GM12878 (cell line): Measurements from ENCODE around the gene NINL. TPM values are rescaled to one million over a fixed set of nuclear protein-coding genes. Genes with fewer than 3 reads are reported as not detected.

Experiments used
- ATAC-seq: fragments of 200-7000 bp; cut with Tn5 transposase; 3 replicates; pipeline ENCODE4 v1.9.1; 2020; ENCODE audit warnings: mild to moderate bottlenecking, moderate library complexity
- BruUV-seq: library from RNA; stranded (reverse); fragments of 400-500 nt; replicated peaks from 2 replicates; lab custom pipeline; 2021; lab: Mats Ljungman, UMichigan
- CTCF ChIA-PET: fragments of 300-600 bp; sonication (Branson Sonifier 250); formaldehyde crosslinking; extraction: SDS; loops from one replicate; lab custom pipeline; 2021; ENCODE audit warnings: inconsistent platforms; lab: Yijun Ruan, JAX
- POLR2A ChIA-PET: fragments of 350-600 bp; formaldehyde crosslinking; extraction: SDS; loops from one replicate; lab custom pipeline; 2021; ENCODE audit warnings: inconsistent platforms; lab: Charles Lee
- RAD21 ChIA-PET: fragments of 300-600 bp; sonication (Branson Sonifier 250); formaldehyde crosslinking; loops from one replicate; lab custom pipeline; 2023; ENCODE audit warnings: antibody characterized with exemption; ENCODE audit not compliant: unreplicated experiment; lab: Charles Lee
- SMC1A ChIA-PET: fragments of 300-600 bp; sonication (Branson Sonifier 250); formaldehyde crosslinking; loops from one replicate; lab custom pipeline; 2023; ENCODE audit not compliant: unreplicated experiment, uncharacterized antibody; lab: Charles Lee
- DNase-seq: peaks from one replicate; pipeline ENCODE4 v3.0.0-alpha.2; 2011; ENCODE audit warnings: low read depth, low spot score
- FAIRE-seq: peaks from 3 replicates; lab custom pipeline; 2011; peaks lifted over from hg19 to GRCh38; lab: Jason Lieb, UNC
- H2AFZ ChIP-seq: 2 replicates; pipeline ENCODE4 v1.6.0; 2011; ENCODE audit warnings: low read depth, low read length, control low read depth; ENCODE audit not compliant: control insufficient read depth
- H3K27ac ChIP-seq: 2 replicates; pipeline ENCODE4 v1.5.1; 2011; ENCODE audit warnings: control low read depth; ENCODE audit not compliant: control insufficient read depth, insufficient read depth
- H3K27me3 ChIP-seq, 2 experiments: replicated peaks in 1 of 2; 2 replicates each; pipeline versions ENCODE4 v1.6.0 to v1.6.1; 2011; ENCODE audit warnings: low read length in 1 of 2; ENCODE audit not compliant: control insufficient read depth in 2 of 2, insufficient read depth in 2 of 2
- H3K36me3 ChIP-seq, 2 experiments: 2 replicates each; pipeline ENCODE4 v1.5.1; 2011; ENCODE audit warnings: low read length in 1 of 2; ENCODE audit not compliant: control insufficient read depth in 2 of 2, insufficient read depth in 2 of 2
- H3K4me1 ChIP-seq: 2 replicates; pipeline ENCODE4 v1.6.1; 2011; ENCODE audit warnings: mild to moderate bottlenecking, low read length, moderate library complexity, mixed read lengths; ENCODE audit not compliant: control insufficient read depth, insufficient read depth
- H3K4me2 ChIP-seq: 2 replicates; pipeline ENCODE4 v1.6.0; 2011; ENCODE audit warnings: control low read depth; ENCODE audit not compliant: control insufficient read depth, insufficient read depth
- H3K4me3 ChIP-seq: fragments of 200-600 bp; sonication (generic); 2 replicates; pipeline ENCODE4 v1.5.1; 2016
- H3K79me2 ChIP-seq: 2 replicates; pipeline ENCODE4 v1.6.0; 2011; ENCODE audit warnings: low read length; ENCODE audit not compliant: control insufficient read depth, insufficient read depth
- H3K9ac ChIP-seq: 2 replicates; pipeline ENCODE4 v1.8.0; 2011; ENCODE audit warnings: low read length, control low read depth, mixed read lengths; ENCODE audit not compliant: control insufficient read depth, insufficient read depth
- H3K9me3 ChIP-seq: replicated peaks from 3 replicates; pipeline ENCODE4 v1.5.1; 2011; ENCODE audit warnings: mild to moderate bottlenecking, low read length; ENCODE audit not compliant: control insufficient read depth, insufficient read depth
- H4K20me1 ChIP-seq: 2 replicates; pipeline ENCODE4 v1.6.0; 2011; ENCODE audit not compliant: control insufficient read depth, insufficient read depth
- CBX5 ChIP-seq: sonication (generic); IDR thresholded peaks from 2 replicates; pipeline ENCODE4 v1.6.1; 2016; ENCODE audit warnings: low read depth, moderate library complexity, mild to moderate bottlenecking, inconsistent platforms
- CHD1 ChIP-seq: IDR thresholded peaks from 2 replicates; pipeline ENCODE4 v1.6.1; 2012; ENCODE audit warnings: low read depth, low read length, improper control_type of control experiment
- EP300 ChIP-seq, 2 experiments: fragments of 150-350 bp in 1 of 2; IDR thresholded peaks; 2 replicates each; pipeline ENCODE4 v1.6.1; 2011 to 2012; ENCODE audit warnings: low read depth in 2 of 2, low read length in 2 of 2, borderline replicate concordance in 1 of 2, improper control_type of control experiment in 1 of 2, inconsistent platforms in 1 of 2; ENCODE audit not compliant: control insufficient read depth in 1 of 2
- IKZF1 ChIP-seq: fragments of 450-650 bp; conservative IDR thresholded peaks from 2 replicates; pipeline ENCODE4 v1.6.1; 2017; ENCODE audit warnings: antibody characterized with exemption, mild to moderate bottlenecking
- KDM1A ChIP-seq: fragments of 200-600 bp; sonication (generic); IDR thresholded peaks from 2 replicates; pipeline ENCODE4 v1.6.1; 2016; ENCODE audit warnings: borderline replicate concordance
- MEF2A ChIP-seq: IDR thresholded peaks from 2 replicates; pipeline ENCODE4 v1.6.1; 2011; ENCODE audit warnings: low read depth, mild to moderate bottlenecking, low read length, moderate library complexity; ENCODE audit not compliant: insufficient read depth
- RUNX3 ChIP-seq: IDR thresholded peaks from 2 replicates; pipeline ENCODE4 v1.6.1; 2012; ENCODE audit warnings: low read length, inconsistent platforms
- SP1 ChIP-seq: IDR thresholded peaks from one replicate; pipeline ENCODE4 v1.6.1; 2011; ENCODE audit warnings: low read depth, low read length
- SPI1 ChIP-seq: IDR thresholded peaks from 2 replicates; pipeline ENCODE4 v1.6.1; 2011; ENCODE audit warnings: low read depth, mild to moderate bottlenecking, low read length, moderate library complexity, borderline replicate concordance; ENCODE audit not compliant: insufficient read depth
- TAF1 ChIP-seq: IDR thresholded peaks from 2 replicates; pipeline ENCODE4 v1.6.1; 2011; ENCODE audit warnings: mild to moderate bottlenecking, low read depth, low read length, borderline replicate concordance
- ZNF274 ChIP-seq: IDR thresholded peaks from one replicate; pipeline ENCODE4 v1.8.0; 2011; ENCODE audit not compliant: insufficient read length, insufficient read depth
- WGBS: methylation state at CpG from one replicate; pipeline ENCODE4 v1.1.6; 2016; ENCODE audit warnings: low lambda C conversion rate; ENCODE audit not compliant: insufficient replicate concordance, insufficient coverage; ENCODE audit errors: missing lambda C conversion rate; 5-methylcytosine and 5-hydroxymethylcytosine counted together
- in situ Hi-C: fragments of 300-500 bp; cut with MboI; formaldehyde crosslinking; loops from 9 replicates; pipeline ENCODE4 v1.14.3; 2018; ENCODE audit warnings: mixed read lengths
- intact Hi-C: fragments of 100-400 bp; cut with micrococcal nuclease; formaldehyde crosslinking; loops from one replicate; pipeline ENCODE4 v1.14.2; 2022; ENCODE audit not compliant: unreplicated experiment
- polyA plus RNA-seq, 11 experiments: library from polyadenylated mRNA; depleted of rRNA in 4 of 11; unstranded in 6 of 11; stranded (reverse) in 5 of 11; fragments of >200 nt; fragmentation: Nextera tagmentation in 4 of 11; fragmentation: Illumina TruSeq in 1 of 11; extraction: Ambion mirVana in 4 of 11; extraction: Trizol in 1 of 11; gene quantifications; 1 replicate in 1 of 11; 2 replicates in 10 of 11; pipeline versions ENCODE4 v1.2.1 to v1.2.3, GENCODE V29; 2011 to 2016; ENCODE audit warnings: inconsistent platforms in 2 of 11, missing spikeins in 2 of 11, low read depth in 1 of 11
- total RNA-seq, 4 experiments: library from RNA; depleted of rRNA in 3 of 4; stranded (reverse); fragments of >200 nt in 3 of 4; fragmentation: Illumina TruSeq in 1 of 4; extraction: Trizol in 1 of 4; gene quantifications; 2 replicates each; pipeline versions ENCODE4 v1.2.1 to v1.2.3, GENCODE V29; 2013 to 2021
- TF ChIP-seq, protein P1 (sequence below): IDR thresholded peaks from 2 replicates; pipeline ENCODE4 v1.6.1; 2012; ENCODE audit warnings: low read depth, low read length, improper control_type of control experiment

The NINL gene
- total and polyA plus RNA-seq, 10 of the 15 experiments (the other 5 are each of a cell fraction or from before 2014, with no cell fraction given), result 0.04 to 0.77 (median 0.23) TPM; not detected in 1

DNA sequence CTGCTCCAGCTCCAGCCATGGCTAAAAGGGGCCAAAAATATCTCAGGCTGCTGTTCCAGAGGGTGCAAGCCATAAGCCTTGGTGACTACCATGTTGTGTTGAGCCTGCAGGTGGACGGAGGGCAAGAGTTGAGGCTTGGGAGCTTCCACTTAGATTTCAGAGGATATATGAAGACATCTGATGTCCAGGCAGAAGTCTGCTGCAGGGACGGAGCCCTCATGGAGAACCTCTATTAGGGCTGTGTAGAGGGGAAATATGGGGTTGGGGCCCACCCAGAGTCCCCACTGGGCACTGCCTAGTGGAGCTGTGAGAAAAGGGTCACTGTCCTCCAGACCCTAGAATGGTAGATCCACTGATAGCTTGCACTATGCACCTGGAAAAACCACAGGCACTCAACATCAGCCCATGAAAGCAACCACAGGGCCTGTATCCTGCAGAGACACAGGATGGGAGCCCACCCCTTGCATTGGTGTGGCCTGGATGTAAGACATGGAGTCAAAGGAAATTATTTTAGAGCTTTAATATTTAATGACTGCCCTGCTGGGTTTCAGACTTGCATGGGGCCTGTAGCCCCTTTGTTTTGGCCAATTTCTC, 70.5 kb downstream of the NINL start:
- DNase-seq (no peak), FAIRE-seq (no peak), ATAC-seq (no peak)
- no peak overlapping the region for H3K4me2 ChIP-seq
- 0 out of 2 replicates have a peak, but pooled peaks have one; percentile 68 for TF ChIP-seq CBX5
- no peak for TF ChIP-seq MEF2A
- H3K4me3 ChIP-seq, result no peak overlapping the region
- no peaks in the 10 kb centered on the region; the same call in 1 of the 2 replicates for H3K4me1 ChIP-seq
- BruUV-seq, result no TSS peak
- intact Hi-C loops (no loop called here), in situ Hi-C loops (loop anchor here (10.0 to 25.0 kb wide), 2 partner anchors 50 to 647 kb away; no protein-coding TSS in a partner anchor)
- H2AFZ ChIP-seq, result no peak overlapping the region
- ChIA-PET POLR2A (no interaction called here), CTCF (no interaction called here), RAD21 (no interaction called here), SMC1A (no interaction called here)
- H3K9me3 ChIP-seq, result peaks cover 2% of the 10 kb centered on the region; the same call in 1 of the 3 replicates
- H3K9ac ChIP-seq, result no peak overlapping the region
- no peaks in the 10 kb centered on the region for H4K20me1 ChIP-seq
- no peaks in the 10 kb centered on the region for H3K36me3 ChIP-seq
- H3K79me2 ChIP-seq, result no peaks in the 10 kb centered on the region
- no peak overlapping the region for H3K27ac ChIP-seq
- WGBS, result 42% methylated on average over 2 of the region's 2 CpGs
- H3K27me3 ChIP-seq, result no peaks in the 10 kb centered on the region

- ATAC-seq, result no peak
- Histone ChIP-seq H3K9ac (no peak overlapping the region), H4K20me1 (no peaks in the 10 kb centered on the region), H3K4me3 (no peak overlapping the region), H3K79me2 (no peaks in the 10 kb centered on the region), H3K9me3 (peaks cover 2% of the 10 kb centered on the region; the same call in 1 of the 3 replicates), H3K4me2 (no peak overlapping the region), H3K27me3 (no peaks in the 10 kb centered on the region), H3K4me1 (no peaks in the 10 kb centered on the region; the same call in 1 of the 2 replicates), H2AFZ (no peak overlapping the region), H3K36me3 (no peaks in the 10 kb centered on the region), H3K27ac (no peak overlapping the region)
- WGBS, result 0% methylated on average over 2 of the region's 2 CpGs
- DNase-seq, result no peak
- ChIA-PET POLR2A (no interaction called here), CTCF (no interaction called here), RAD21 (no interaction called here), SMC1A (no interaction called here)
- TF ChIP-seq ZNF274, result no peak
- no peak for TF ChIP-seq KDM1A
- TF ChIP-seq EP300 (IDR thresholded peaks at IDR 0.05; ENCODE audit: borderline replicate concordance in 1 of 2, control insufficient read depth in 1 of 2, low read depth in 2 of 2, low read length in 2 of 2), result no peak
- TF ChIP-seq IKZF1, result no peak
- no peak for TF ChIP-seq SPI1
- no peak for TF ChIP-seq TAF1
- TF ChIP-seq CHD1, result no peak
- TF ChIP-seq SP1, result no peak
- no peak for TF ChIP-seq RUNX3
- TF ChIP-seq, protein P1, sequence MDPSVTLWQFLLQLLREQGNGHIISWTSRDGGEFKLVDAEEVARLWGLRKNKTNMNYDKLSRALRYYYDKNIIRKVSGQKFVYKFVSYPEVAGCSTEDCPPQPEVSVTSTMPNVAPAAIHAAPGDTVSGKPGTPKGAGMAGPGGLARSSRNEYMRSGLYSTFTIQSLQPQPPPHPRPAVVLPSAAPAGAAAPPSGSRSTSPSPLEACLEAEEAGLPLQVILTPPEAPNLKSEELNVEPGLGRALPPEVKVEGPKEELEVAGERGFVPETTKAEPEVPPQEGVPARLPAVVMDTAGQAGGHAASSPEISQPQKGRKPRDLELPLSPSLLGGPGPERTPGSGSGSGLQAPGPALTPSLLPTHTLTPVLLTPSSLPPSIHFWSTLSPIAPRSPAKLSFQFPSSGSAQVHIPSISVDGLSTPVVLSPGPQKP, result no peak
- in situ Hi-C loops (loop anchor here (10.0 to 25.0 kb wide), 2 partner anchors 49 to 648 kb away; no protein-coding TSS in a partner anchor), intact Hi-C loops (no loop called here)
- FAIRE-seq, result no peak
- no TSS peak for BruUV-seq
Measured at GRCh38 chr20:25514195-25514594, 71.1 kb downstream of the NINL start.
